GM12878 (cell line): ENCODE data around the gene NUDT13. TPM values are rescaled to one million over a fixed set of nuclear protein-coding genes. Genes with fewer than 3 reads are reported as not detected.
A peak's percentile ranks its signal among the peaks of the same experiment; 100 is the strongest.

ENCODE experiments used
- CEBPB ChIP-seq, 2 experiments: fragments of 150-350 bp in 1 of 2; IDR thresholded peaks; 2 replicates each; pipeline ENCODE4 v1.6.1; 2012 to 2014; ENCODE audit warnings: low read depth in 2 of 2, low read length in 2 of 2, borderline replicate concordance in 1 of 2, inconsistent platforms in 1 of 2
- E4F1 ChIP-seq: fragments of 450-650 bp; IDR thresholded peaks from 2 replicates; pipeline ENCODE4 v1.6.1; 2018; ENCODE audit warnings: borderline replicate concordance, mild to moderate bottlenecking; ENCODE audit not compliant: partially characterized antibody
- EED ChIP-seq: sonication (generic); IDR thresholded peaks from 2 replicates; pipeline ENCODE4 v1.6.1; 2016; ENCODE audit warnings: antibody characterized with exemption, low read depth
- ESRRA ChIP-seq: IDR thresholded peaks from 2 replicates; pipeline ENCODE4 v1.6.1; 2012; ENCODE audit warnings: mild to moderate bottlenecking, low read length, improper control_type of control experiment
- KLF5 ChIP-seq: fragments of 450-650 bp; IDR thresholded peaks from 2 replicates; pipeline ENCODE4 v1.6.1; 2014; ENCODE audit warnings: mild to moderate bottlenecking; ENCODE audit not compliant: partially characterized antibody
- MEF2A ChIP-seq: IDR thresholded peaks from 2 replicates; pipeline ENCODE4 v1.6.1; 2011; ENCODE audit warnings: low read depth, mild to moderate bottlenecking, low read length, moderate library complexity; ENCODE audit not compliant: insufficient read depth
- NKRF ChIP-seq: fragments of 450-650 bp; conservative IDR thresholded peaks from 2 replicates; pipeline ENCODE4 v1.6.1; 2017; ENCODE audit warnings: mild to moderate bottlenecking, moderate library complexity
- PAX8 ChIP-seq: fragments of 450-650 bp; IDR thresholded peaks from 2 replicates; pipeline ENCODE4 v1.6.1; 2017; ENCODE audit warnings: mild to moderate bottlenecking, moderate library complexity
- POLR2A ChIP-seq: IDR thresholded peaks from 2 replicates; pipeline ENCODE4 v1.6.1; 2011; ENCODE audit warnings: low read depth, mild to moderate bottlenecking, low read length
- RUNX3 ChIP-seq: IDR thresholded peaks from 2 replicates; pipeline ENCODE4 v1.6.1; 2012; ENCODE audit warnings: low read length, inconsistent platforms
- SIX5 ChIP-seq: IDR thresholded peaks from 2 replicates; pipeline ENCODE4 v1.6.1; 2011; ENCODE audit warnings: mild to moderate bottlenecking, low read depth, low read length, moderate library complexity; ENCODE audit not compliant: severe bottlenecking
- SUPT20H ChIP-seq: IDR thresholded peaks from 2 replicates; pipeline ENCODE4 v1.6.1; 2011; ENCODE audit warnings: low read depth, mild to moderate bottlenecking, low read length, moderate library complexity, borderline replicate concordance; ENCODE audit not compliant: control insufficient read depth
- ZBED1 ChIP-seq: IDR thresholded peaks from 2 replicates; pipeline ENCODE4 v1.6.1; 2016; ENCODE audit warnings: borderline replicate concordance
- ZBTB33 ChIP-seq: fragments of 450-650 bp; IDR thresholded peaks from 2 replicates; pipeline ENCODE4 v1.6.1; 2017; ENCODE audit warnings: mild to moderate bottlenecking
- polyA plus RNA-seq, 11 experiments: library from polyadenylated mRNA; depleted of rRNA in 4 of 11; unstranded in 6 of 11; stranded (reverse) in 5 of 11; fragments of >200 nt; fragmentation: Nextera tagmentation in 4 of 11; fragmentation: Illumina TruSeq in 1 of 11; extraction: Ambion mirVana in 4 of 11; extraction: Trizol in 1 of 11; gene quantifications; 1 replicate in 1 of 11; 2 replicates in 10 of 11; pipeline versions ENCODE4 v1.2.1 to v1.2.3, GENCODE V29; 2011 to 2016; ENCODE audit warnings: inconsistent platforms in 2 of 11, missing spikeins in 2 of 11, low read depth in 1 of 11
- total RNA-seq, 4 experiments: library from RNA; depleted of rRNA in 3 of 4; stranded (reverse); fragments of >200 nt in 3 of 4; fragmentation: Illumina TruSeq in 1 of 4; extraction: Trizol in 1 of 4; gene quantifications; 2 replicates each; pipeline versions ENCODE4 v1.2.1 to v1.2.3, GENCODE V29; 2013 to 2021
- TF ChIP-seq, protein P1 (sequence below): fragments of 450-650 bp; IDR thresholded peaks from 2 replicates; pipeline ENCODE4 v1.6.1; 2017; ENCODE audit warnings: borderline replicate concordance
- TF ChIP-seq, protein P2 (sequence below): fragments of 450-650 bp; IDR thresholded peaks from 2 replicates; pipeline ENCODE4 v1.6.1; 2018; ENCODE audit warnings: mild to moderate bottlenecking, low read depth, moderate library complexity; ENCODE audit not compliant: partially characterized antibody

The NUDT13 gene
- total and polyA plus RNA-seq, 10 of the 15 experiments (the other 5 are each of a cell fraction or from before 2014, with no cell fraction given), result 0.72 to 6.1 (median 1.9) TPM

GRCh38 chr10:73096449-73097304 lies 13.6 kb upstream of the NUDT13 start, which contains the start of gene P4HA1 (continued):
- TF ChIP-seq SUPT20H, result no peak
- peak; percentile 90 for TF ChIP-seq KLF5
- TF ChIP-seq RUNX3, result peak; percentile 68
- peak; percentile 59 for TF ChIP-seq E4F1
- TF ChIP-seq EED, result peak; percentile 85
- peak; percentile 49; the same call in 1 of the 2 replicates for TF ChIP-seq MEF2A
- TF ChIP-seq ZBTB33, result no peak; the same call in 1 of the 2 replicates
- TF ChIP-seq, protein P1, sequence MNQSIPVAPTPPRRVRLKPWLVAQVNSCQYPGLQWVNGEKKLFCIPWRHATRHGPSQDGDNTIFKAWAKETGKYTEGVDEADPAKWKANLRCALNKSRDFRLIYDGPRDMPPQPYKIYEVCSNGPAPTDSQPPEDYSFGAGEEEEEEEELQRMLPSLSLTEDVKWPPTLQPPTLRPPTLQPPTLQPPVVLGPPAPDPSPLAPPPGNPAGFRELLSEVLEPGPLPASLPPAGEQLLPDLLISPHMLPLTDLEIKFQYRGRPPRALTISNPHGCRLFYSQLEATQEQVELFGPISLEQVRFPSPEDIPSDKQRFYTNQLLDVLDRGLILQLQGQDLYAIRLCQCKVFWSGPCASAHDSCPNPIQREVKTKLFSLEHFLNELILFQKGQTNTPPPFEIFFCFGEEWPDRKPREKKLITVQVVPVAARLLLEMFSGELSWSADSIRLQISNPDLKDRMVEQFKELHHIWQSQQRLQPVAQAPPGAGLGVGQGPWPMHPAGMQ, result no peak
- TF ChIP-seq SIX5, result no peak
- peak; percentile 99 for TF ChIP-seq POLR2A
- TF ChIP-seq, protein P2, sequence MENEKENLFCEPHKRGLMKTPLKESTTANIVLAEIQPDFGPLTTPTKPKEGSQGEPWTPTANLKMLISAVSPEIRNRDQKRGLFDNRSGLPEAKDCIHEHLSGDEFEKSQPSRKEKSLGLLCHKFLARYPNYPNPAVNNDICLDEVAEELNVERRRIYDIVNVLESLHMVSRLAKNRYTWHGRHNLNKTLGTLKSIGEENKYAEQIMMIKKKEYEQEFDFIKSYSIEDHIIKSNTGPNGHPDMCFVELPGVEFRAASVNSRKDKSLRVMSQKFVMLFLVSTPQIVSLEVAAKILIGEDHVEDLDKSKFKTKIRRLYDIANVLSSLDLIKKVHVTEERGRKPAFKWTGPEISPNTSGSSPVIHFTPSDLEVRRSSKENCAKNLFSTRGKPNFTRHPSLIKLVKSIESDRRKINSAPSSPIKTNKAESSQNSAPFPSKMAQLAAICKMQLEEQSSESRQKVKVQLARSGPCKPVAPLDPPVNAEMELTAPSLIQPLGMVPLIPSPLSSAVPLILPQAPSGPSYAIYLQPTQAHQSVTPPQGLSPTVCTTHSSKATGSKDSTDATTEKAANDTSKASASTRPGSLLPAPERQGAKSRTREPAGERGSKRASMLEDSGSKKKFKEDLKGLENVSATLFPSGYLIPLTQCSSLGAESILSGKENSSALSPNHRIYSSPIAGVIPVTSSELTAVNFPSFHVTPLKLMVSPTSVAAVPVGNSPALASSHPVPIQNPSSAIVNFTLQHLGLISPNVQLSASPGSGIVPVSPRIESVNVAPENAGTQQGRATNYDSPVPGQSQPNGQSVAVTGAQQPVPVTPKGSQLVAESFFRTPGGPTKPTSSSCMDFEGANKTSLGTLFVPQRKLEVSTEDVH, result peak; percentile 25
- 0 out of 2 replicates have a peak, but pooled peaks have one; percentile 58 for TF ChIP-seq ZBED1
- peak; percentile 82 for TF ChIP-seq NKRF
- TF ChIP-seq ESRRA, result no peak
- TF ChIP-seq CEBPB (IDR thresholded peaks at IDR 0.05; ENCODE audit: borderline replicate concordance in 1 of 2, low read depth in 2 of 2, low read length in 2 of 2), result 0 out of 4 replicates have a peak, but pooled peaks of 1 of the 2 experiments have one; percentile 30
- no peak for TF ChIP-seq PAX8
